ENCODE measurements around the gene KIR3DL3. TPM values are rescaled to one million over a fixed set of nuclear protein-coding genes. Genes with fewer than 3 reads are reported as not detected.
"Not testable (repeated sequence)": the region's sequence is repeated elsewhere in the genome, so short reads cannot be mapped to it uniquely, and the experiment has no call there.

KIR3DL3 gene
- total RNA-seq (not detected), polyA plus RNA-seq (not detected)

- WGBS: 87% methylated on average over 9 of the region's 9 CpGs
- Histone ChIP-seq H3K4me3 (ENCODE audit: low read depth, low read length) (no peak within 1 kb of the TSS), H3K27ac (ENCODE audit: low read depth) (no peak within 1 kb of the TSS), H3K4me1 (ENCODE audit: insufficient read depth) (no peaks in the 10 kb centered on the region), H3K36me3 (ENCODE audit: insufficient read depth) (no peaks in the 10 kb centered on the region)
- DNase-seq (ENCODE audit: extremely low spot score): no peak
Measured at GRCh38 chr19:54724142-54724541, at the start of gene KIR3DL3. Gene KIR3DL3 (plus strand): TSS chr19:54724442. CDS start chr19:54724497, 55 bp downstream.

DNA sequence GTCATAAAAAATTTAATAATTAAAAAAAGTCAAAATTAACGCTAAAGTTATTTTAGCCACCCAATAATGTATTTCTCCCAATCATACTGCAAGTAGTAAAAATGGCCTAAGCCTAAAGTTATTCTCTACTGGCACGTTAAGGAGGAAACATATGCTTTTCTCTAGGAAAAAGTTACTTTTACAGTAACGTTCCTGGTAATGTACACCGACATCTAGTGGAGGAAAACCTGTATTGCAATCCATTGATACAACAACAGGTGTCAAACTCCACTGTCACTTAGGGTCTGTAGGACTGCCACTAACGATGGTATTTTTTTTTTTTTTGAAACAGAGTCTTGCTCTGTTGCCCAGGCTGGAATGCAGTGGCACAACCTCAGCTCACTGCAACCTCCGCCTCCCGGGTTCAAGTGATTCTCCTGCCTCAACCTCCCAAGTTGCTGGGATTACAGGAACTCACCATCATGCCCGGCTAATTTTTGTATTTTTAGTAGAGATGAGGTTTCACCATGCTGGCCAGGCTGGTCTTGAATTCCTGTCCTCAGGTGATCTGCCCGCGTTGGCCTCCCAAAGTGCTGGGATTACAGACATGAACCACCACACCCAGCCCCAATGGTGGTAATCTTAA, 47.9 kb upstream of the KIR3DL3 start:
- not testable (repeated sequence) for DNase-seq (ENCODE audit: extremely low spot score); H3K4me1 ChIP-seq (ENCODE audit: insufficient read depth); H3K36me3 ChIP-seq (ENCODE audit: insufficient read depth); H3K4me3 ChIP-seq (ENCODE audit: low read depth, low read length); H3K27ac ChIP-seq (ENCODE audit: low read depth)
- WGBS: 26% methylated on average over 10 of the region's 10 CpGs

GRCh38 chr19:54677217-54677616, 47.0 kb upstream of the KIR3DL3 start:
- Histone ChIP-seq H3K36me3 (ENCODE audit: insufficient read depth) (no peaks in the 10 kb centered on the region), H3K27ac (ENCODE audit: low read depth) (no peak overlapping the region), H3K4me1 (ENCODE audit: insufficient read depth) (no peaks in the 10 kb centered on the region), H3K4me3 (ENCODE audit: low read depth, low read length) (no peak overlapping the region)
- DNase-seq (ENCODE audit: extremely low spot score): no peak
- WGBS: 58% methylated on average over 4 of the region's 4 CpGs

DNA sequence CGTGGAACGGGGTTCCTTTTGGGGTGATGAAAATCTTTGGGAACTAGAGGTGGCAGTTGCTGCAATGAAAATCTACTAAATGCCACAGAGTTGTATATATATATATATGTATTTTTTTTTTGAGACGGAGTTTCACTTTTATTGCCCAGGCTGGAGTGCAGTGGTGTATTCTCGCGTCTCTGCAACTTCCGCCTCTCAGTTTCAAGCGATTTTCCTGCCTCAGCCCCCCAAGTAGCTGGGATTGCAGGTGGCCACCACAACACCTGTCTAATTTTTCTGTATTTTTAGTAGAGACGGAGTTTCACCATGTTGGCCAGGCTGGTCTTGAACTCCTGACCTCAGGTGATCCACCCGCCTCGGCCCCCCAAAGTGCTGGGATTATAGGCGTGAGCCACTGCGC, 42.6 kb upstream of the KIR3DL3 start:
- H3K27ac ChIP-seq (ENCODE audit: low read depth); H3K36me3 ChIP-seq (ENCODE audit: insufficient read depth); H3K4me1 ChIP-seq (ENCODE audit: insufficient read depth); H3K4me3 ChIP-seq (ENCODE audit: low read depth, low read length); DNase-seq (ENCODE audit: extremely low spot score): not testable (repeated sequence)
- WGBS: 84% methylated on average over 12 of the region's 12 CpGs

- H3K36me3 ChIP-seq (ENCODE audit: insufficient read depth): no peaks in the 10 kb centered on the region
- no peaks in the 10 kb centered on the region for H3K4me1 ChIP-seq (ENCODE audit: insufficient read depth)
- DNase-seq (ENCODE audit: extremely low spot score): no peak
- no peak overlapping the region for H3K27ac ChIP-seq (ENCODE audit: low read depth)
- WGBS: 61% methylated on average over 7 of the region's 7 CpGs
- H3K4me3 ChIP-seq (ENCODE audit: low read depth, low read length): no peak overlapping the region
Measured at GRCh38 chr19:54682306-54682856, 41.9 kb upstream of the KIR3DL3 start.

DNA sequence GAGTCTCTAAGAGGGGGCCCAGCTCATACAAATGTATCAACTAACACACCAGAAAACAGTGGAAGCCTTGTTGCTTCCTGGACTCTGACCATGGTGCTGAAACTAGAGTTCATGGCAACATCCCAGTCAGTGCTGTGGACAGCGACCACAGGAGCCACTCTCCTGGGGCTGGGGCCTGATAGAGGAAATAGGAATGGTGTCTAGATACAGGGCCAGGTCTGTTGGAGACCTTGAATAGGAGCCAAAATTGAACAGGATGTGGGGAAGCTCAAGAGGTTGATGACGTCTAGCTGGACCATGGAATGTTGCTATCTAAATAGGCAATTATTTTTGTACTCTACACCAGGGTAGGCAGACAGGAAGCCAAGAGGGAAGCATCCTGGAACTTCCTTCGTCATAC, 39.7 kb upstream of the KIR3DL3 start:
- no peak for DNase-seq (ENCODE audit: extremely low spot score)
- WGBS: 29% methylated on average over 3 of the region's 3 CpGs
- H3K4me1 ChIP-seq (ENCODE audit: insufficient read depth): no peaks in the 10 kb centered on the region
- no peak overlapping the region for H3K4me3 ChIP-seq (ENCODE audit: low read depth, low read length)
- H3K27ac ChIP-seq (ENCODE audit: low read depth): no peak overlapping the region
- H3K36me3 ChIP-seq (ENCODE audit: insufficient read depth): no peaks in the 10 kb centered on the region

GRCh38 chr19:54691582-54692297, 32.5 kb upstream of the KIR3DL3 start:
- no peaks in the 10 kb centered on the region for H3K4me1 ChIP-seq (ENCODE audit: insufficient read depth)

GRCh38 chr19:54692298-54692615, 32.0 kb upstream of the KIR3DL3 start:
- no peaks in the 10 kb centered on the region for H3K36me3 ChIP-seq (ENCODE audit: insufficient read depth)
- no peaks in the 10 kb centered on the region for H3K4me1 ChIP-seq (ENCODE audit: insufficient read depth)
- H3K4me3 ChIP-seq (ENCODE audit: low read depth, low read length): no peak overlapping the region
- 67% methylated on average over 4 of the region's 4 CpGs for WGBS
- DNase-seq (ENCODE audit: extremely low spot score): no peak
- no peak overlapping the region for H3K27ac ChIP-seq (ENCODE audit: low read depth)

More at GRCh38 chr19:54691582-54692297, 32.5 kb upstream of the KIR3DL3 start:
- Histone ChIP-seq H3K4me3 (ENCODE audit: low read depth, low read length) (no peak overlapping the region), H3K36me3 (ENCODE audit: insufficient read depth) (no peaks in the 10 kb centered on the region), H3K27ac (ENCODE audit: low read depth) (no peak overlapping the region)
- WGBS: 71% methylated on average over 9 of the region's 9 CpGs
- DNase-seq (ENCODE audit: extremely low spot score): no peak

DNA sequence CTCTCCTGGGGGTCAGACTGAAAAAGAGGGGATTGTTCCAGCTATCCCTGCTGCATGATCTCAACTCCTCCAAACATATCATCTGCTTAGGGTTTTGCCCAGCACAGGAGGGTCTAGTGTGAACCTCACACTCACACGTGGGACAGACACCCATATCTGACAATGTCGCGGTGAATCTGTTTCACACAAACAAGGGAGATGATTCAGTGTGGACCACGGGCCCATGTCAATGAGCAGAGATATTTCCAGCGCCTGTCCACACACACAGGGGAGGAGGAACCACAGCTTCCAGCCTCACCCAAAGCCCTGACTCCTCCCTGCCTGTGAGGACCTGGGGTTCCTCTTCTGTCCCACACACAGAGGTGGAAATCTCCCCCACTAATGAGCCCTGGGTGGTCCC, 29.6 kb upstream of the KIR3DL3 start:
- 70% methylated on average over 5 of the region's 5 CpGs for WGBS
- H3K4me1 ChIP-seq (ENCODE audit: insufficient read depth): no peaks in the 10 kb centered on the region
- H3K36me3 ChIP-seq (ENCODE audit: insufficient read depth): no peaks in the 10 kb centered on the region
- DNase-seq (ENCODE audit: extremely low spot score): no peak
- no peak overlapping the region for H3K27ac ChIP-seq (ENCODE audit: low read depth)
- H3K4me3 ChIP-seq (ENCODE audit: low read depth, low read length): no peak overlapping the region

DNA sequence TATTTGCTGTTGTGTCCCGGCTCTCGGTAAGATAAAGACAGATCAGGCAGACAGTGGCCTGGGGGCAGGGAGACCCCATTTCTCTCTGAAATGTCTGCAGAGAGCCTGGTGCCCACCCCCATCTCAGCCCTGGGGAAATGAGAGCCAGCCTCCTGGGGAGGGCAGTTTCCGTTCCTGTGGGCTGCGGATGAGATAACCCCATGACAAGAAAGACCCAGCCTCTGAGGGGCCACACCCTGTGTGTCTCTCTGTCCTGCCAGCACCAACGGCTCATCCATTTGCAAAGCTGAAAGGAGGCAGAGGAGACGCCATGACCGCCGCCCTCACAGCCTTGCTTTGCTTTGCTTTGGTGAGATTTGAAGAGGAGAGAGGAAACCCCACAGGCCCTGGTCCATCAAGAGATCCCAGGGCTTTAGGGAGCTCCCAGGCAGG, 28.1 kb upstream of the KIR3DL3 start:
- Histone ChIP-seq H3K4me1 (ENCODE audit: insufficient read depth) (no peaks in the 10 kb centered on the region), H3K36me3 (ENCODE audit: insufficient read depth) (no peaks in the 10 kb centered on the region), H3K27ac (ENCODE audit: low read depth) (no peak overlapping the region), H3K4me3 (ENCODE audit: low read depth, low read length) (no peak overlapping the region)
- DNase-seq (ENCODE audit: extremely low spot score): no peak
- 76% methylated on average over 8 of the region's 8 CpGs for WGBS

- 29% methylated on average over 2 of the region's 2 CpGs for WGBS
- DNase-seq (ENCODE audit: extremely low spot score): no peak
- Histone ChIP-seq H3K4me1 (ENCODE audit: insufficient read depth) (no peaks in the 10 kb centered on the region), H3K27ac (ENCODE audit: low read depth) (no peak overlapping the region), H3K36me3 (ENCODE audit: insufficient read depth) (no peaks in the 10 kb centered on the region), H3K4me3 (ENCODE audit: low read depth, low read length) (no peak overlapping the region)
Measured at GRCh38 chr19:54696766-54697165, 27.5 kb upstream of the KIR3DL3 start.

DNA sequence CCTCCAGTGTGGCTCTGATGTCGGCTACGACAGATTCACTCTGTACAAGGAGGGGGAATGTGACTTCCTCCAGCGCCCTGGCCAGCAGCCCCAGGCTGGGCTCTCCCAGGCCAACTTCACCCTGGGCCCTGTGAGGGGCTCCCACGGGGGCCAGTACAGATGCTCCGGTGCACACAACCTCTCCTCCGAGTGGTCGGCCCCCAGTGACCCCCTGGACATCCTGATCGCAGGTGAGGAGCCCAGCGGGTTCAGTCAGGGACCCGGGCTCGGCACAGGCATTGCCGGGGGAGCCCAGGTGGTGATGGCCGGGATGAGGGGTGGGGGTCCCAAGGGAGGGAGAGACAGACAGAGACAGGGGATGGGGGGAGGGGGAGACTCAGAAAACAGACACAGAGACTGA, 26.5 kb upstream of the KIR3DL3 start:
- not testable (repeated sequence) for H3K4me3 ChIP-seq (ENCODE audit: low read depth, low read length)

DNA sequence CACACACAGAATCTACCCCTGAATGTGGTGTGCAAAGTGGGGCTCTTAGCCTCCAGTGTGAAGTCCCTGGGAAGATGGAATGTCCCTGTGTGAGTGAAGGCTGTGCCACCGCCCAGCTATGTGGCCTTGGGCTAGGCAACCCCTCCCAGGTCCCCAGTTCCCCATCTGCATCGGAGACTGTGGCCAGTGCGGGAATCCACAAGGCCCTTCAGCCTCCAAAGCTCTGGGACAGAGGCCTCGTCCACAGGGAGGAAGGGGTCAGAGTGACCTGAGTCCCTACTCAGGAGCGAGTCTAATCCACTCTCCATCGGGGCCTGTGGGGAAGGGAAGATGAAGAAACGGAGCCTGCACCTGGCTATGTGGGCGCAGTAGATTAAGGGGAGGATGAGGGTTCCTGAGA, 19.3 kb upstream of the KIR3DL3 start:
- Histone ChIP-seq H3K36me3 (ENCODE audit: insufficient read depth) (no peaks in the 10 kb centered on the region), H3K4me3 (ENCODE audit: low read depth, low read length) (no peak overlapping the region), H3K27ac (ENCODE audit: low read depth) (no peak overlapping the region), H3K4me1 (ENCODE audit: insufficient read depth) (no peaks in the 10 kb centered on the region)
- no peak for DNase-seq (ENCODE audit: extremely low spot score)
- WGBS: 77% methylated on average over 8 of the region's 8 CpGs

More for the DNA sequence above, 26.5 kb upstream of the KIR3DL3 start:
- H3K4me1 ChIP-seq (ENCODE audit: insufficient read depth); H3K27ac ChIP-seq (ENCODE audit: low read depth); H3K36me3 ChIP-seq (ENCODE audit: insufficient read depth); DNase-seq (ENCODE audit: extremely low spot score): not testable (repeated sequence)
- 80% methylated on average over 13 of the region's 13 CpGs for WGBS

DNA sequence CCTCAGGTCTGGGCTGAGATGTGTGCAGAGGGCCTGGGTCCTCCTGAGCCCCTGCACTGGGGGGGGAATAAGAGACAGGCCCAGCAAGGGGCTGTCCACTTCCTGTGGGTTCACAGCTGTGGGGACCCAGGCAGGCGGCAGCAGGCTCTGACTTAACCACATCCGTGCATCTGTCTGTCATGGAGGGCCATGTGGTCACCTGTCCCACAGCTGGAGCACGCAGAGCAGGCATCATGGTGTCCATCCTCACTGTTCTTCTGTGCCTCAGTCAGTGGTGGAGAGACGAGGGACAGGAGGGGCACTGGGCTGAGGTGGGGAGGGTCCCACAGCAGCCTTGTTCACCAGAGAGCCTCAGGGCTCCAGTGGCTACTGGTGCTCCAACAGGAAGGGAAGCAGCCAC, 16.3 kb upstream of the KIR3DL3 start:
- Histone ChIP-seq H3K4me3 (ENCODE audit: low read depth, low read length) (no peak overlapping the region), H3K4me1 (ENCODE audit: insufficient read depth) (no peaks in the 10 kb centered on the region), H3K27ac (ENCODE audit: low read depth) (no peak overlapping the region), H3K36me3 (ENCODE audit: insufficient read depth) (no peaks in the 10 kb centered on the region)
- WGBS: 61% methylated on average over 4 of the region's 4 CpGs
- DNase-seq (ENCODE audit: extremely low spot score): no peak
